ENCODE data around the gene MBTD1.

GRCh38 chr17:51270636-51271035 lies 10.8 kb upstream of the MBTD1 start:
- TF ChIP-seq CTCF (IDR thresholded peaks at IDR 0.05) = no peak
- no peak for TF ChIP-seq POLR2A (IDR thresholded peaks at IDR 0.05)

Measured in body of pancreas (tissue), 4 donors.